HS-5 (cell line): Measurements from ENCODE around the gene KCNIP3.

Experiments used
- DNase-seq: peaks from one replicate; pipeline ENCODE4 v3.0.0-alpha.2; 2012; ENCODE audit warnings: low read depth

The KCNIP3 gene

GRCh38 chr2:95294579-95295250, 2.4 kb upstream of the KCNIP3 start:
- no peak for DNase-seq

- no peak for DNase-seq
These were observed 1.8 kb upstream of the KCNIP3 start for GRCh38 chr2:95295376-95295775.

GRCh38 chr2:95296011-95296410, 1.1 kb upstream of the KCNIP3 start:
- no peak for DNase-seq

- DNase-seq, result no peak
These were observed 670 bp downstream of the KCNIP3 start for GRCh38 chr2:95297639-95298395.

GRCh38 chr2:95298486-95299111, 1.5 kb downstream of the KCNIP3 start:
- no peak for DNase-seq

- DNase-seq, result no peak
These were observed 2.8 kb downstream of the KCNIP3 start for GRCh38 chr2:95299961-95300360.

GRCh38 chr2:95300450-95300849, 3.3 kb downstream of the KCNIP3 start:
- no peak for DNase-seq

- no peak for DNase-seq
These were observed 4.0 kb downstream of the KCNIP3 start for GRCh38 chr2:95301186-95301585.

- DNase-seq, result no peak
These were observed 4.9 kb downstream of the KCNIP3 start for GRCh38 chr2:95301876-95302641.

- DNase-seq, result no peak
These were observed 6.2 kb downstream of the KCNIP3 start for GRCh38 chr2:95303191-95303919.

GRCh38 chr2:95305380-95306061, 8.4 kb downstream of the KCNIP3 start:
- DNase-seq, result no peak

- no peak for DNase-seq
These were observed 9.3 kb downstream of the KCNIP3 start for GRCh38 chr2:95306336-95306895.

GRCh38 chr2:95307036-95307435, 9.9 kb downstream of the KCNIP3 start:
- DNase-seq, result no peak

GRCh38 chr2:95307878-95308277, 10.7 kb downstream of the KCNIP3 start:
- DNase-seq, result no peak

GRCh38 chr2:95308426-95308990, 11.4 kb downstream of the KCNIP3 start:
- no peak for DNase-seq

- no peak for DNase-seq
These were observed 12.5 kb downstream of the KCNIP3 start for GRCh38 chr2:95309599-95309998.

- DNase-seq, result no peak
These were observed 13.1 kb downstream of the KCNIP3 start for GRCh38 chr2:95310216-95310615.

- no peak for DNase-seq
These were observed 13.5 kb downstream of the KCNIP3 start for GRCh38 chr2:95310651-95311050.

GRCh38 chr2:95311815-95312542, 14.8 kb downstream of the KCNIP3 start:
- DNase-seq, result no peak
